BLaER1 treated with 17β-estradiol and CSF1 and Interleukin-3, amounts not matched to agents 10 nM and 100 nM (cell line): Measurements from ENCODE around the gene NR5A2.
A peak's percentile ranks its signal among the peaks of the same experiment; 100 is the strongest.

ENCODE experiments used
- H3K27ac ChIP-seq, 11 experiments: shearing (Covaris generic); formaldehyde crosslinking; 2 replicates each; pipeline ENCODE4 v1.8.1; 2022
- H3K27me3 ChIP-seq, 11 experiments: shearing (Covaris generic); formaldehyde crosslinking; 2 replicates each; pipeline ENCODE4 v1.8.1; 2022
- H3K36me3 ChIP-seq, 11 experiments: shearing (Covaris generic); formaldehyde crosslinking; 2 replicates each; pipeline ENCODE4 v1.8.1; 2022
- H3K4me1 ChIP-seq, 10 experiments: shearing (Covaris generic); formaldehyde crosslinking; 2 replicates each; pipeline ENCODE4 v1.8.1; 2022
- H3K4me2 ChIP-seq, 11 experiments: shearing (Covaris generic); formaldehyde crosslinking; 2 replicates each; pipeline ENCODE4 v1.8.1; 2022
- H3K4me3 ChIP-seq, 10 experiments: shearing (Covaris generic); formaldehyde crosslinking; 2 replicates each; pipeline ENCODE4 v1.8.1; 2022
- H3K9ac ChIP-seq, 11 experiments: shearing (Covaris generic); formaldehyde crosslinking; 2 replicates each; pipeline ENCODE4 v1.8.1; 2022
- H3K9me3 ChIP-seq, 11 experiments: shearing (Covaris generic); formaldehyde crosslinking; replicated peaks in 1 of 11; 2 replicates each; pipeline ENCODE4 v1.8.1; 2022
- H4K20me1 ChIP-seq, 11 experiments: shearing (Covaris generic); formaldehyde crosslinking; 2 replicates each; pipeline ENCODE4 v1.8.1; 2022
- Cebpa-rat ChIP-seq, 11 experiments: shearing (Covaris generic); IDR thresholded peaks; 2 replicates each; pipeline ENCODE4 v1.8.1; 2022

Gene NR5A2

GRCh38 chr1:200223207-200223606 lies 195.7 kb downstream of the NR5A2 start:
- no peak overlapping the region for H3K4me3 ChIP-seq
- H3K9me3 ChIP-seq: no peaks in the 10 kb centered on the region
- TF ChIP-seq Cebpa-rat (IDR thresholded peaks at IDR 0.05): no peak
- H3K4me2 ChIP-seq: no peak overlapping the region
- H3K36me3 ChIP-seq: no peaks in the 10 kb centered on the region
- H4K20me1 ChIP-seq: no peaks in the 10 kb centered on the region
- no peak overlapping the region for H3K9ac ChIP-seq
- peaks cover 0 to 33% (median 11%) of the 10 kb centered on the region in 10 experiments; a peak in 15 of 20 replicates for H3K4me1 ChIP-seq
- H3K27me3 ChIP-seq: no peaks in the 10 kb centered on the region
- no peak overlapping the region for H3K27ac ChIP-seq

DNA sequence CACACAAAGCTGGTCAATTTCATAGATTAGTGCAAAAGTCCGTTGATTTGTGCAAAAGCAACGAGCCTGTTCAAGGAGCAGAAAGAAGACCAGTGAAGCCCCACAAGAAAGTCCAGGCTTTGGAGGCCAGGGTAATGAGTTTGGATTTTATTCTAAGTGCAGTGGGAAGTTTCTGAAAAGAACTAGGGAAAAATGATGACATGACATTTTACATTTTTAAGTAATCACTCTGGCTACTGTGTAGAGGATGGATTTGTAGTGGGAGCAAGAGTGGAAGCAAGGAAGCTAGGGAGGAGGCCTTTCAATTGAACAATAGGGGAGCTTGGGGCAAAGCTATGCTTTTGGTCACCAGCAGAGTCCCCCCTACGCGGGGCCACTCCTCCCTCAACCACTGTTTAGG lies 196.1 kb downstream of the NR5A2 start:
- H3K36me3 ChIP-seq: no peaks in the 10 kb centered on the region
- H3K4me2 ChIP-seq: peak overlapping the region in 1 of 11 experiments; percentile 6; a peak in 1 of 22 replicates
- no peaks in the 10 kb centered on the region for H3K9me3 ChIP-seq
- no peak overlapping the region for H3K4me3 ChIP-seq
- H3K9ac ChIP-seq: no peak overlapping the region
- TF ChIP-seq Cebpa-rat (IDR thresholded peaks at IDR 0.05): no peak
- H3K4me1 ChIP-seq: peaks cover 0 to 37% (median 11%) of the 10 kb centered on the region in 10 experiments; a peak in 15 of 20 replicates
- no peak overlapping the region for H3K27ac ChIP-seq
- H3K27me3 ChIP-seq: no peaks in the 10 kb centered on the region
- no peaks in the 10 kb centered on the region for H4K20me1 ChIP-seq

DNA sequence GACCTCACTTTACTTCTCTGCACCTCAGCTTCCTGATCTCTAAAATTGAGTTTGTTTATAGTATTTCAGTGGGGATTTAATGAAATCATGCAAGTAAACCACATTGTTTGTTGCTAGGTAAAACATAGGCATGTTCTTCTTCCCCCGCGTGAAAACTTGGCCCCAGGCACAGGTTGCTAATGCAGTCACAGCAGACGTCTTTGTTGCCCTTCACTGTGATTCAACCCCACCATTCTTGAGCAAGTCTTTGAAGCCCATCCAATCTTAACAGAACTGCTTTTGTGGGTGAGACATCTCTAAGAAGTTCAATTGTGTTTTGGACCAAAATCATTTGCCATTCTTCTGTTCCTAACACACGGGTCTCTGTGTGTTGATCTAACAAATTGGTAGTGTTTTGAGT lies 196.8 kb downstream of the NR5A2 start:
- H3K4me3 ChIP-seq: no peak overlapping the region
- no peak overlapping the region for H3K27ac ChIP-seq
- no peak for TF ChIP-seq Cebpa-rat (IDR thresholded peaks at IDR 0.05)
- H4K20me1 ChIP-seq: no peaks in the 10 kb centered on the region
- no peak overlapping the region for H3K9ac ChIP-seq
- H3K4me1 ChIP-seq: peaks cover 0 to 43% (median 11%) of the 10 kb centered on the region in 10 experiments; a peak in 15 of 20 replicates
- no peak overlapping the region for H3K4me2 ChIP-seq
- no peaks in the 10 kb centered on the region for H3K27me3 ChIP-seq
- no peaks in the 10 kb centered on the region for H3K36me3 ChIP-seq
- no peaks in the 10 kb centered on the region for H3K9me3 ChIP-seq

GRCh38 chr1:200226268-200226968 lies 198.9 kb downstream of the NR5A2 start:
- no peaks in the 10 kb centered on the region for H3K9me3 ChIP-seq
- H3K27ac ChIP-seq: peak overlapping the region in 3 of 11 experiments; percentile 23 to 59 (median 54); a peak in 6 of 22 replicates
- H3K36me3 ChIP-seq: no peaks in the 10 kb centered on the region
- no peak for TF ChIP-seq Cebpa-rat (IDR thresholded peaks at IDR 0.05)
- peak overlapping the region in 1 of 11 experiments; percentile 6; a peak in 2 of 22 replicates for H3K9ac ChIP-seq
- H4K20me1 ChIP-seq: no peaks in the 10 kb centered on the region
- H3K4me3 ChIP-seq: no peak overlapping the region
- H3K4me2 ChIP-seq: peak overlapping the region in 9 of 11 experiments; percentile 5 to 82 (median 58); a peak in 14 of 22 replicates
- no peaks in the 10 kb centered on the region for H3K27me3 ChIP-seq
- H3K4me1 ChIP-seq: peaks cover 0 to 57% (median 11%) of the 10 kb centered on the region in 10 experiments; a peak in 15 of 20 replicates

GRCh38 chr1:200226969-200227303 lies 199.4 kb downstream of the NR5A2 start:
- H3K27me3 ChIP-seq: no peaks in the 10 kb centered on the region
- peak overlapping the region in 2 of 11 experiments; percentile 54 to 59; a peak in 2 of 22 replicates for H3K27ac ChIP-seq
- H3K4me3 ChIP-seq: no peak overlapping the region
- H3K9ac ChIP-seq: no peak overlapping the region; a peak in 1 of 22 replicates
- peak overlapping the region in 7 of 11 experiments; percentile 8 to 82 (median 59); a peak in 11 of 22 replicates for H3K4me2 ChIP-seq
- no peaks in the 10 kb centered on the region for H4K20me1 ChIP-seq
- H3K4me1 ChIP-seq: peaks cover 0 to 62% (median 14%) of the 10 kb centered on the region in 10 experiments; a peak in 15 of 20 replicates
- H3K9me3 ChIP-seq: no peaks in the 10 kb centered on the region
- no peaks in the 10 kb centered on the region for H3K36me3 ChIP-seq
- no peak for TF ChIP-seq Cebpa-rat (IDR thresholded peaks at IDR 0.05)
